H4 (cell line): ENCODE data around the gene CACNA1A. TPM values are rescaled to one million over a fixed set of nuclear protein-coding genes. Genes with fewer than 3 reads are reported as not detected.
"Not testable (repeated sequence)": the region's sequence is repeated elsewhere in the genome, so short reads cannot be mapped to it uniquely, and the experiment has no call there.

Experiments used
- DNase-seq: peaks from one replicate; pipeline ENCODE4 v3.0.0-alpha.2; 2015; ENCODE audit warnings: low spot score
- total RNA-seq: library from RNA; depleted of rRNA; stranded (reverse); fragments of >200 nt; shearing (Covaris generic); gene quantifications from 2 replicates; pipeline ENCODE4 v1.2.3, GENCODE V29; 2014

Gene CACNA1A
- total RNA-seq, 1 experiment from 2014 or later, result 0.08 TPM

- DNase-seq, result peak; percentile 18
These were observed 139.6 kb downstream of the CACNA1A start for GRCh38 chr19:13366529-13367143.

- no peak for DNase-seq
These were observed 142.3 kb downstream of the CACNA1A start for GRCh38 chr19:13363954-13364353.

DNA sequence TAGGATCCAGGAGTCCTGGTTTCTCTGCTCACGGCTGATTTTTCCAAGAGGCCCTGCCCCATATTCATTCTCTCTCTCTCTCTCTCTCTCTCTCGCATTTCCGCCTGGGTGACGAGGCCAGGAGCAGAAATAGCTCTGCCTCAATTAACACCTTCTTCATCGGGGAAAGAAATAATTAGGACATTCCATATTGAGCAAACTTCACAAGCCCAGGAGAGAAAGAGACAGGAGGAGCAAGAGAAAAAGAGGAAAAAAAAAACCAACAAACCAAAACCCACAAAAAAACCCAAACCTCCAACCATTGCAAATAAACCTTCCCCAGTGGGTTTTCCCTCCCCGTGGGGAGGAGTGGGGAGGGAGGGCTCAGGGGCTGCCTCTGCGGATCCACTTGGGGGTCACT, 143.0 kb downstream of the CACNA1A start:
- no peak for DNase-seq

GRCh38 chr19:13362668-13363067, 143.6 kb downstream of the CACNA1A start:
- no peak for DNase-seq

GRCh38 chr19:13361726-13362125, 144.6 kb downstream of the CACNA1A start:
- DNase-seq, result not testable (repeated sequence)

- no peak for DNase-seq
These were observed 149.5 kb downstream of the CACNA1A start for GRCh38 chr19:13356686-13357280.

DNA sequence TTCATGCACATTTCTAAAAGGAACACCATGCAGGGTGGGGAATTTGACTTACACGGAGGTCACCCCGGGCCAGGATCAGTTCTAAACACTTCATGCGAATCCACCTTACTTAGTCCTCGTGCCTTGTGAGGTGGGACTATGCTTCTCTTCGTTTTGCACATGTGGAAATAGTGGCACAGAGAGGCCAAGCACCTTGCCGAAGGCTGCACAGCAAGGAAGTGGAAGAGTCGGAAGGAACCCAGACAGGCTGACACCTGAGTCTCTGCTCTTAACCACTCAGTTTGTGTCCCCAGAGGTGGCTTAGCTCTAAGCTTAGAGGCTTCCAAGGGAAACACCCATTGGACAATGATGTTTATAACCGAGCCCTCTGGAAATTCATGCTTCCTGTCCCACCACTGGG, 150.1 kb downstream of the CACNA1A start:
- no peak for DNase-seq

- no peak for DNase-seq
These were observed 150.9 kb downstream of the CACNA1A start for GRCh38 chr19:13355356-13355755.

- DNase-seq, result no peak
These were observed 152.7 kb downstream of the CACNA1A start for GRCh38 chr19:13353625-13354024.

GRCh38 chr19:13350759-13351158, 155.5 kb downstream of the CACNA1A start:
- no peak for DNase-seq

- no peak for DNase-seq
These were observed 156.2 kb downstream of the CACNA1A start for GRCh38 chr19:13350072-13350471.

- DNase-seq, result no peak
These were observed 158.9 kb downstream of the CACNA1A start for GRCh38 chr19:13347367-13347766.

GRCh38 chr19:13343514-13343913, 162.8 kb downstream of the CACNA1A start:
- DNase-seq, result no peak

DNA sequence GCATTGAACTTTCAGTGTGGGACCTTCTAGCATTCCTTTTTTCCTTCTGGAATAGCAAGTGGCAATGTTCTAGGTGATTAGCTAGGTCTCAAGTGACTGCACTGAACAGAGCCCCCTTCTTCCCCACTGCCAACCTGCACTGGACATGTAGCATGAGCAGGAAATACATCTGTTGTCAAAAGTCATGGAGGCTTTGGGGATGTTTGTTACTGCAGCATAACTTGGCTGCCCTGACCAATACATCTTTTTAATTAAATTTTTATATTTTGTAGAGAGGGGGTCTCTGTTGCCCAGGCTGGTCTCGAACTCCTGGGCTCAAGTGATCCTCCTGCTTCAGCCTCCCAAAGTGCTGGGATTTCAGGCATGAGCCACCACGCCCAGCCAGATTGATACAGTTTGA, 163.6 kb downstream of the CACNA1A start:
- DNase-seq, result no peak

GRCh38 chr19:13339869-13340268, 166.4 kb downstream of the CACNA1A start:
- no peak for DNase-seq

DNA sequence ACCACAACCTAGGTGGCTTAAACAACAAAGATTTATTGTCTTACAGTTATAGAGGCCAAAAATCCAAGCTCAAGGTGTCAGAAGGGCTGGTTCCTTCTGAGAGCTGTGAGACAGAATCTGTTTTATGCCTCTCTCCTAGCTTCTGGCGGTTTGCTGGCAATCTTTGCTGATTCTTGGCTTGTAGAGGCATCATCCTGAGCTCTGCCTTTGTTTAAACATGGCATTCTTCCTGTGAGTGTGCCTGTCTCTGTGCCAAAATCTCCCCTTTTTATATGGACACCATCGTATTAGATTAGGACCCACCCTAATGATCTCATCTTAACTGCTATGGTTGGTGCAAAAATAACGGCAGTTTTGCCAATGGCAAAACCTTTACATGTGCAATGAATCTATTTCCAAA, 169.1 kb downstream of the CACNA1A start:
- DNase-seq, result no peak

DNA sequence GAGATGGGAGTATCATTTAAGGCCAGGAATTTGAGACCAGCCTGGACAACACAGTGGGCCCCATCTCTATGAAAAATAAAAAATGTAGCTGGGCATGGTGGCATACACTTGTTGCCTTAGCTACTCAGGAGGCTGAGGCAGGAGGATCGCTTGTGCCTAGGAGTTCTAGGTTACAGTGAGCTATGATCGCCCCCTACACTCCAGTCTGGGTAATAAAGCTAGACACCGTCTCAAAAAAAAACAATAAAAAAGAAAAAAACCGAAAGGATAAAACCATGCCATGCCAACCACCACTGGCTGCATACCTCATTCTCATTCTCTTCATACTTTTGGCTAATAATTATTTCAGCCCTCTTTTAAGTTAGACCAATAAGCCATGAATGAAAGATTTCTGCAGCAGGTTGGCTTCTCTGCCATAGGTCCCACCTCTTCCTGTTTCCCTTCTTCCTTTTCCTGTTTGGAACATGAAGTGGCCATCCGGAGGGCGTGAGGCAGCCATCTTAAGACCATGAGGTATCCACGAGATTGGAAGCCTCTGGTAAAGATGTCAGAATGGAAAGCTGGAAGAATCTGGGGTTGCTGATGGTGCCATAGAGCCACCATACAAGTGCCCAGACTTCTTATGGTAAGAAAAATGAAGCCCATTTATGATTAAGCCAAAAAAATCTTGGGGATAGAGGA, 171.3 kb downstream of the CACNA1A start:
- DNase-seq, result peak; percentile 31

- DNase-seq, result no peak
These were observed 176.0 kb downstream of the CACNA1A start for GRCh38 chr19:13330285-13330684.

DNA sequence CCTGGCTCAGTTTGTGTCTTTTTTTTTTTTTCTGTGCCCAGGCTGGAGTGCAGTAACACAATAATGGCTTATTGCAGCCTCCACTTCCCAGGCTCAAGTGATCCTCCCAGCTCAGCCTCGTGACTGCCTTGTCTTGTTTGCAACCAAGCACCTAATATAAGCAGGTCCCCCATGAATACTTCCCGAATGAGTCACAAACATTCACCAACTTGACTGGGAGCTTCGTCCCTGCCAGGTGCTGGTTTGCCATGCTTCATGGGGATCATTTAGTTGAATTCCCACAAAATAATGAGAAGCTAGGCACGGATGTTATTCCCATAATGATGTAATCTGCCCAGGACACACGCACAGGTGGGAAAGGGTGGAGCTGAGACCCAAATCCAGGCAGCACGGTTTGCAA, 176.5 kb downstream of the CACNA1A start:
- DNase-seq, result no peak

- DNase-seq, result no peak
These were observed 178.0 kb downstream of the CACNA1A start for GRCh38 chr19:13328241-13328640.

GRCh38 chr19:13319526-13319925, 186.8 kb downstream of the CACNA1A start:
- DNase-seq, result no peak

DNA sequence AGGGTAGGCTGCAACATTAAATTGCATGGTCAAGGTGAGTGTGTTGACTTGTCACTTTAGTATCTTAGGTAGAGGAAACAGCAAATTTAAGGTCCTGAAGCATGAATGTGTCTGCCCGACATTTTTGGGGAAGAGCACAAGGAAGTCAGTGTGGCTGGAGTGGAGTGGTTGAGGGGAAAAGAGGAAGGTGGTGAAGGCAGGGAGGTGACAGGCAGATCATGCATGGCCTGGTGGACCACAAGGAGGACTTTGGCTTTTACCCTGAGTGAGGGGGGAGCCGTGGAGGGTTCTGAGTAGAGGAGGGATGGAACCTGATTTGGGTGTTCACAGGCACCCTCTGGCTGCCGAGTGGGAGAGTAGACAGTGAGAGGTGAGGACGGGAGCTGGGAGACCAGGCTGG, 188.1 kb downstream of the CACNA1A start:
- no peak for DNase-seq

- DNase-seq, result no peak
These were observed 190.8 kb downstream of the CACNA1A start for GRCh38 chr19:13315495-13315894.
